Prostate gland (tissue), 2 donors: ENCODE results near the gene NIPSNAP2.
"Not testable (repeated sequence)": the region's sequence is repeated elsewhere in the genome, so short reads cannot be mapped to it uniquely, and the experiment has no call there.

Experiments
- POLR2A ChIP-seq: fragments of 450-650 bp; IDR thresholded peaks from one replicate; pipeline ENCODE4 v1.6.1; 2016; ENCODE audit warnings: antibody characterized with exemption, mild to moderate bottlenecking
- POLR2AphosphoS5 ChIP-seq: sonication (generic); formaldehyde crosslinking; IDR thresholded peaks from one replicate; pipeline ENCODE4 v1.6.1; 2017; ENCODE audit warnings: antibody characterized with exemption
- TF ChIP-seq, protein P1 (sequence below), 4 experiments: fragments of 200-600 bp in 2 of 4; fragments of 450-650 bp in 2 of 4; sonication (generic) in 2 of 4; IDR thresholded peaks; 1 replicate in 3 of 4; 2 replicates in 1 of 4; pipeline ENCODE4 v1.5.1; 2016 to 2019; ENCODE audit warnings: antibody characterized with exemption in 4 of 4, mild to moderate bottlenecking in 2 of 4, moderate library complexity in 2 of 4

DNA sequence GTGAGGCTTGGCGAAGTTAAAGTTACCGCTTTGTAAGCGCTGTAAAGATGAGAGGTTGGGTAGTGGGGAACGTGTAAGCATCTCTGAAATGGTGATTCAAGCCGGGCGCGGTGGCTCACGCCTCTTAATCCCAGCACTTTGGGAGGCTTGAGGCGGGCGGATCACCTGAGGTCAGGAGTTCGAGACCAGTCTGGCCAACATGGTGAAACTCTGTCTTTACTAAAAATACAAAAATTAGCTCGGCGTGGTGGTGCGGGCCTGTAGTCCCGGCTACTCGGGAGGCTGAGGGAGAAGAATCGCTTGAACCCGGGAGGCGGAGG lies 12.1 kb upstream of the NIPSNAP2 start:
- TF ChIP-seq, protein P1, sequence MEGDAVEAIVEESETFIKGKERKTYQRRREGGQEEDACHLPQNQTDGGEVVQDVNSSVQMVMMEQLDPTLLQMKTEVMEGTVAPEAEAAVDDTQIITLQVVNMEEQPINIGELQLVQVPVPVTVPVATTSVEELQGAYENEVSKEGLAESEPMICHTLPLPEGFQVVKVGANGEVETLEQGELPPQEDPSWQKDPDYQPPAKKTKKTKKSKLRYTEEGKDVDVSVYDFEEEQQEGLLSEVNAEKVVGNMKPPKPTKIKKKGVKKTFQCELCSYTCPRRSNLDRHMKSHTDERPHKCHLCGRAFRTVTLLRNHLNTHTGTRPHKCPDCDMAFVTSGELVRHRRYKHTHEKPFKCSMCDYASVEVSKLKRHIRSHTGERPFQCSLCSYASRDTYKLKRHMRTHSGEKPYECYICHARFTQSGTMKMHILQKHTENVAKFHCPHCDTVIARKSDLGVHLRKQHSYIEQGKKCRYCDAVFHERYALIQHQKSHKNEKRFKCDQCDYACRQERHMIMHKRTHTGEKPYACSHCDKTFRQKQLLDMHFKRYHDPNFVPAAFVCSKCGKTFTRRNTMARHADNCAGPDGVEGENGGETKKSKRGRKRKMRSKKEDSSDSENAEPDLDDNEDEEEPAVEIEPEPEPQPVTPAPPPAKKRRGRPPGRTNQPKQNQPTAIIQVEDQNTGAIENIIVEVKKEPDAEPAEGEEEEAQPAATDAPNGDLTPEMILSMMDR (IDR thresholded peaks at IDR 0.05), result not testable (repeated sequence)
- TF ChIP-seq POLR2A, POLR2AphosphoS5: not testable (repeated sequence)
